T-helper 1 cell (primary cell): ENCODE results near the gene ATP5MK.
A peak's percentile ranks its signal among the peaks of the same experiment; 100 is the strongest.
"Not testable (repeated sequence)": the region's sequence is repeated elsewhere in the genome, so short reads cannot be mapped to it uniquely, and the experiment has no call there.

Experiments
- DNase-seq, 5 donors: peaks; one replicate each; pipeline ENCODE4 v3.0.0-alpha.2; 2012 to 2020
- total RNA-seq, 4 donors: gene quantifications; one replicate each; lab custom pipeline; 2026; lab: John Stamatoyannopoulos, UW

ATP5MK gene, protein sequence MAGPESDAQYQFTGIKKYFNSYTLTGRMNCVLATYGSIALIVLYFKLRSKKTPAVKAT
- total RNA-seq = 21.1 to 25.2 (median 21.5) reads per million in 4 donors

DNA sequence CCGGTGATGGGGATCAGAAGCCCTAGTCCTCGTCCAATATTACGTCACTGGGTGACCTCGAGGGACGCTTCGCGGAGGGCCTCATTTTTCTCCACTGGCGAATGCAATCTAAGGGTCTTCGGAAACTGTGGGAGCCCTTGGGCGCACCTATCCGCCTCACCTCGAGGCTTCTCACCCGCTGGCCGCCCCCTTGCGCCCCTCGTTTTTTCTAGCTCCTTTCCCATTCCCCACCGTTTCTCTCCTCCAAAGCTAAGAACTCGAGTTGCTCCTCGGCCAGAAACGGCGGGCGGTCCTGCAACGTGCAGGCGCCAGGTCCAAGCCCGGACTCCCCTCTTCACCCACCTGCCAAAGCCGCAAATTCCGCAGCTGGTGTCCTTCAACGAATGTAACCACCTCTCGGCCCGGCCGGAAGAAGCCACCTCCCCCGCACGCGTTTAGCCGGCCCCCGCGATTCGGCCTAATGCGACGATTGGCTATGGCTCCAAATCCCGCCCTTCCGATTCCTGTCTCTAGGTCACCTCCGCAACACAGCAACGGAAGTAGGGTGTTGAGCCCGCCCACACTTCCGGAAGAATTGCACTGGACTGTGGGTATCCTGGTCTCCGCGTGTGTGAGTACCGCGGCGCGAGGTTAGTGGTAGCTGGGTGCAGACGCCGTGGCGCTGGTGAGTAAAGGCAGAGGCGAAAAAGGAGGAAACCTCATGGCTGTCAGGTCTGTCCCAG lies at the start of gene ATP5MK, which contains the start of gene PDCD11:
Gene ATP5MK, minus strand, starts transcription at position 409 of the 722 bp plus-strand sequence. CDS start 4,018 bp downstream, outside the sequence.
Gene PDCD11, plus strand, starts transcription at position 560 of the 722 bp plus-strand sequence. CDS start 1,801 bp downstream, outside the sequence.
- peak; percentile 88 to 97 (median 91) for DNase-seq

DNA sequence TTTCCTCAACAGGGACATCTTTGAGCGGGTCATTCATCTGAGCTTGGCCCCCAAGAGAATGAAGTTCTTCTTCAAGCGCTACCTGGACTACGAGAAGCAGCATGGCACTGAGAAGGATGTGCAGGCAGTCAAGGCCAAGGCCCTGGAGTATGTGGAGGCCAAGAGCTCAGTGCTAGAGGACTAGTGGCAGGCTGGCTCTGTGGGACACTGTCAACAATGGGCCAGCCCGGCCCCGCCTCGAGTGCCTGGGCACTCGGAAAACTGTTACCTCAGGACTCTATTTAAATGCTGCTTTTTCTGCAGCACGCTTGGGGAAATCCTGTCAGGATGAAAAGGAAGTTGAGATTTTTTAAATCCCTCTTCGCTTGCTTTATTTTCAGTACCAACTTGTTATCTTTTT lies 49.1 kb upstream of the ATP5MK start:
- no peak for DNase-seq

DNA sequence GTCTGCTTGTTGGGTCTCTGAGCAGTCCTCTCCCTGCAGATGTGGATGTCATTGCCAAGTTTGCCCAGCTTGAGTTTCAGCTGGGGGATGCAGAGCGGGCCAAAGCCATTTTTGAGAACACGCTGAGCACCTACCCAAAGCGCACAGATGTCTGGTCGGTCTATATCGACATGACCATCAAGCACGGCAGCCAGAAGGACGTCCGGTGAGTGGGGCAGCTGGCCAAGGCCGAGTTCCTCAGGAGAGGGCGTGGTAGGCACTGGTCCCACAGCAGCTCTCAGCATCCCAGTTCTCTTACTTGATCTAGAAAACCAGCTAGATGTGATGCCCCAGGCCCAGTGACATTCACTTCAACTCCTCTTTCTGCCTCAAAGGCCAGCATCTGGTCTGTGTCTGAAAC lies 48.2 kb upstream of the ATP5MK start:
- no peak for DNase-seq

DNA sequence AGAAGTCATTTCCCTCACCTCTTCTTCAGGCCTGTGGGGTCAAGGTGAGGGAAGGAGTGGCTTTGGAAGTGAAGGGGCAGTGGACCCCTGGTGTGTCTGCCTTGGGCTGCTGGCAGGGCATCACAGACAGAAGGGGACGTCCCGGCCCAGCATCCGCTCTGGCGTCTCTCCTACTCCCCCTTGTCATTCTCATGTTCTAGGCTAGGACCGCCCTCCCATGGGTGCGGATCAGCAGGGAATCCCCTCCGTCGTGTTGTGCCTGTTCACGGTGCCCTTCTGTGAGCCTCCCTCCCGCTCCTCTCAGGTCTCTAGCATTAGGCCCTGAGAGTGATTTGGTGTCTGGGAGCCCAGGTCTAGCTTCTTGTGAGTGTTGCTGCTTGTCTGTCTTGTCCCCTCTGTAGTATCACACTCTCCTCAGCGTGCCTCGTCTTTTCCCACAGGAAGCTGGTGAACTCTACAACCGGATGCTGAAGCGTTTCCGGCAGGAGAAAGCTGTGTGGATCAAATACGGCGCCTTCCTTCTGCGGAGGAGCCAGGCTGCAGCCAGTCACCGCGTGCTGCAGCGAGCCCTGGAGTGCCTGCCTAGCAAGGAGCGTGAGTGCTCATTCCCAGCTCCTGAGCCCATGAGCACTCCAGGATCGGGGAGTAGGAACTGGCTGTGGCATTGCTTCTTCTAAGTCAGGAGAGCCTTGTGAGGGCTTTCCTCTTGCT lies 47.4 kb upstream of the ATP5MK start:
- DNase-seq = no peak

DNA sequence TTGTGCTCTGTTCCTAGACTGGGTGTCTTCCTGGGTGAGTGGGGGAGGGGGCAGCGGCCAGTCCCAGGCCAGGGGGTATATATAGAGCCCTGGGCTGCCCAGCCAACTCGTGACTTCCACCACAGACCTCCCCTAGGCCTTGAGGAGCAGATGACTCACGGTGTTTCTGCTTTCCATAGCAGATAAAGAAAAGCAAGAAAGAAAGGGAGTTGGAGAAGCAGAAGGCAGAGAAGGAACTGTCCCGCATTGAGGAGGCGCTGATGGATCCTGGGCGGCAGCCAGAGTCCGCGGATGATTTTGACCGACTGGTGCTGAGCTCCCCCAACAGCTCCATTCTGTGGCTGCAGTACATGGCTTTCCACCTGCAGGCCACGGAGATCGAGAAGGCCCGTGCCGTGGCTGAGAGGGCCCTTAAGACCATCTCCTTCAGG lies 45.8 kb upstream of the ATP5MK start:
- DNase-seq = no peak

DNA sequence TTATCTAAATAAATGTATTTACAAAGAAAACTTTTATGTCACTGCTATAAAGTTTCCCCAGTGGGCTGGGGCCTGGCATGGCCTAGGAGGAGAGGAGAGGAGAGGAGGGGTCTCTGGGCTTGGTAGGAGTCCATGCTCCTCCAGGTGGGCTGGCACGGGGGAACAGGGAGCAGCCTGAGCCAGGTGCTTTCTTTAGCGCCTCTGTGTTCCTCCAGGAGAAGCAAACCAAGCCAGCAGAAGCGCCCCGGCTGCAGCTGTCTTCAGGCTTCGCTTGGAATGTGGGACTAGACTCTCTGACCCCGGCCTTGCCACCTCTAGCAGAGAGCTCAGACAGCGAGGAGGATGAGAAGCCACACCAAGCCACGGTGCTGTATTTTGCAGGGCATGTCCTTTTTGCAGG lies 45.3 kb upstream of the ATP5MK start:
- no peak for DNase-seq

DNA sequence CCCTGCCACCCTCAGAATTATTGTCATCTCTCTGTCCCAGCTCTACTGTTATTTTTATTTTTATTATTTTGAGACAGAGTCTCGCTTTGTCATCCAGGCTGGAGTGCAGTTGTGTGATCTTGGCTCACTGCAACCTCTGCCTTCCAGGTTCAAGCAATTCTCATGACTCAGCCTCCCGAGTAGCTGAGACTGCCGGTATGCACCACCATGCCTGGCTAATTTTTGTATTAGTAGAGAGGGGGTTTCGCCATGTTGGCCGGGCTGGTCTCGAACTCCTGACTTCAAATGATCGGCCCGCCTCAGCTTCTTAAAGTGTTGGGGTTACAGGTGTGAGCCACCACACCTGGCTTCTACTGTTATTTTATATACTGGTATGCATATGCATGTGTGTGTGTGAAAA lies 44.9 kb upstream of the ATP5MK start:
- DNase-seq = no peak

DNA sequence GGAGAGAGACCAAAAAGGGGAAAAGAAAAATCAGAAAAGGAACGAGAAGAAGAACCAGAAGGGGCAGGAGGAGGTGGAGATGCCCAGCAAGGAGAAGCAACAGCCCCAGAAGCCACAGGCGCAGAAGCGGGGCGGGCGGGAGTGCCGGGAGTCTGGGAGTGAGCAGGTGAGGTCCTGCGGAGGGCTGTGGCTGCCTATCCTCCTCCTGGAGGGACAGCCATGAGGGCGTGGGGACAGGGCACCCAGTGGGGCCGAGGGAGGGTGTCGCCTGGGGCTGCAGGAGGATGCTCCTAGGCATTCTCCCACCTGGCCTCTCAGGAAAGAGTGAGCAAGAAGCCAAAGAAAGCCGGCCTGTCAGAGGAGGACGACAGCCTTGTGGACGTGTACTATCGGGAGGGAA lies 44.1 kb upstream of the ATP5MK start:
- DNase-seq = no peak

DNA sequence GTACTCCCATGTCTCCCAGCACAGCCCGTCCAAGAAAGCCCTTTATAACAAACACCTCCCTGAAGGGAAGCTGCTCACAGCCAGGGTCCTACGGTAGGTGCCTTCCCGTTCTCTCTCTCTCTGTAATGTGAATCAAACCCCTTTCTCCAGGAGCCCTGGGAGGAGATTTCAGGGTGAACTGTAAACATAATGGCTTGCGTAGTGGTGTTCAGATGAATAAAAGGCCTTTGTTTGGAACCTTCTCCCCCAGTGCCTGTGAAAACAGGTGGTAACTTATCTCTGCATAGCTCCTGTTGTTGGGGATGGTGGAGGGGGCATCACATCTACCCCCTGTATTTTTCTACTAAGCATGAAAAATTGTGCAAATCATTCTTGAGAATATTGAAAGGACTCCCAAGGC lies 43.5 kb upstream of the ATP5MK start:
- no peak for DNase-seq

DNA sequence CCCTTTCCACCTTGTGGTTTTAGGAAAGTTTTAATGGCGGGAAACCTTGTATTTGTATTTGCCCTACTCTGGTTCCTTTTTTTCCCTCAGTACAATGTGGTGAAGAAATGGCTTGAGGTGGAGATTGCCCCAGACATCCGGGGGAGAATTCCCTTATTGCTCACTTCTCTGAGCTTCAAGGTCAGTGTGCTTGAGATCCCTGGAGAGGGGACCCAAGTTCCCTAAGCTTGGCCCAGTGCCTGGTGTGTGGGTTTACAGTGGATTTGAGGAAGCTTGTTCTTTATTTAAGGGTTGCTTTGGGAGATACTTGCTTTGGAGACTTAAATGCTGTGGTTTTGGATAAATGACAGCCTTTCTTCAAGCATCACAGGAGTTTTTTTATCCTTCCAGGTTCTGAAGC lies 37.6 kb upstream of the ATP5MK start:
- DNase-seq = no peak

DNA sequence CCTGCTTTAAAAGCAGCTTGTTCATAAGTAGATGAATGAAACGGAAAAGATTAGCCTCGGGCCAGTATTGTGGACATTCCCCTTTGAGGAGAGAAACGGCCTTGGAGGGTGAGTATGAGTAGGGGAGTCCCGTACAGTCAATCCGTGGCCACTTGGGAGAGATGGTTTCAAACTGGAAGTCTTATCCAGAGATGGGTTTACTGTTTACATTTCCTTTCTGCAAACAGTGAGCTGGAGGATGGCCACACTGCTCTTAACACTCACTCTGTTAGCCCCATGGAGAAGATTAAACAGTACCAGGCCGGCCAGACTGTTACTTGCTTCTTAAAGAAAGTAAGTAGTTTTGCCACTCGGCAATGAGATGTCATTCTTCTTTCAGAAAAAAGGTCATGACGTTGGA lies 35.6 kb upstream of the ATP5MK start:
- DNase-seq = no peak

DNA sequence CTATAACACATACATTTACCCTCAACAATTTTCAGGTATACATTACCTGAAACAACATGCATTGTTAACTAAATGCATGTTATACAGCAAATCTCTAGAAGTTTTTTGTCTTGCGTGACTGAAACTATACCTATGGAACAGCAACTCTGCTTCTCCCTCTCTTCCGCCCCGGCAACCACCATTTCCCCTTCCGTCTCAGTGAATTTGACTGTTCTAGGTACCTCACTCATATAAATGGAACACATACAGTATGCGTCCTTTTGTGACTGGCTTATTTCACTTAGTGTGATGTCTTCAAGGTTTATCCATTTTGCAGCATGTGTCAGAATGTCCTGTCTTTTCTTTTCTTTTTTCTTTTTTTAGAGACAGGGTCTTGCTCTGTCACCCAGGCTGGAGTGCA lies 33.4 kb upstream of the ATP5MK start:
- DNase-seq = peak in 1 of 5 donors; percentile 63

DNA sequence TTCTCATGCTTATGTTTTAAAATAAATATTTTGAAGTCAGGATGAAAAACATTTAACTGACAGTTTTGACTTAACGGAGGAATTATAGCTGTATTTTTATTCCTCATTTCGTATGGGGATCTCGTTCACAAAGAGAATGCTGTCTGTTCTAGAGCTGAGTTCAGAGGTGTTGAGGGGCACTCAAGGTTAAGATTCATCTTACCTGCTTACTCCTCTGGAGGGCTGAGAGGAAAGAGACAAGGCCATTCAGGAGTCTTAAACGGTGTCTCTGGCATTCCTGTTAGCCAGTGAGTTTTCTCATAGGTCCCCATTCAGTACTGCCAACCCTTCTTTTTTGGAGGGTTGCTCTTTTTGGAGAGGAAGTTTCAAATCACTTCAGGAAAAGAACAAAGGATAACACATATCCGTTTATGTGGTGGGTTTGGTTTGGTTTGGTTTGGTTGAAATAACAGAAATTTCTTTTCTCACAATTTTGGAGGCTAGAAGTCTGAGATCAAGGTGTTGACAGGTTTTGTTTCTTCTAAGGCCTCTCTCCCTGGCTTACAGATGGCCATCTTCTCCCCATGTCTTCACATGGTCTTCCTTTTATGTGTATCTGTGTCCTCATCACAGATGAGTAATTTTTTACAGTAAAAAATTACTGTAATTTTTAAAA lies 32.8 kb upstream of the ATP5MK start:
- peak in 1 of 5 donors; percentile 24 for DNase-seq

DNA sequence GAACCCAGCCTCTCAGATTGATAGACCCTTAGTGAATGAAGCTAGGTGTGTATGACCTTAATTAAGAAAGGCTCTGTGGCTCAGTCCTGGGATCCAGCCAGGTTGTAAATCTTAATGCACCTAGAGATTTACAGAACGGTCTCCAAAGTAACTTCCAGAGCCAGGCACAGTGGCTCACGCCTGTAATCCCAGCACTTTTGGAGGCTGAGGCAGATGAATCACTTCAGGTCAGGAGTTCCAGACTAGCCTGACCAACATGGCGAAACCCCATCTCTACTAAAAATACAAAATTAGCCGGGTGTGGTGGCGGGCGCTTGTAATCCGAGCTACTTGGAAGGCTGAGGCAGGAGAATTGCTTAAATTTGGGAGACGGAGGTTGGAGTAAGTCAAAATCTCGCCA lies 31.6 kb upstream of the ATP5MK start:
- no peak for DNase-seq

DNA sequence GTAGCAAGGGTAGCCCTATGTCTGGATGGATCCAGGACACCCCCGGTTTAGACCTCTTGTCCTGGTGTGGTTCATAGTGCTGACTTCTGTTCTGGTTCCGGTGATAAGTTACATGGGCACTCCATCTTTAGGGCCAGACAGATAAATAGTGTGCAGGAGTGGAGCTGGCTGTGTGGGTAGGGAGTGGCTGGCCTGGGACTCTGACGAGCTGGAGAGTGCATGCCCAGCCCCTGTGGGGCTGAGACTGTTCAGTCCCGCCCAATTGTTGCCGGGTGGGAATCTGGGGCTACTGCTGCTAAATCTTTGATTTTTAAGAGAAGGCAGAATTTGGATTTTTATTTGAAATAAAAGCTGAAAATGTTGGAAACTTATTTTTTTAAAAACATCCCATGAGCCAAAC lies 27.5 kb upstream of the ATP5MK start:
- no peak for DNase-seq

DNA sequence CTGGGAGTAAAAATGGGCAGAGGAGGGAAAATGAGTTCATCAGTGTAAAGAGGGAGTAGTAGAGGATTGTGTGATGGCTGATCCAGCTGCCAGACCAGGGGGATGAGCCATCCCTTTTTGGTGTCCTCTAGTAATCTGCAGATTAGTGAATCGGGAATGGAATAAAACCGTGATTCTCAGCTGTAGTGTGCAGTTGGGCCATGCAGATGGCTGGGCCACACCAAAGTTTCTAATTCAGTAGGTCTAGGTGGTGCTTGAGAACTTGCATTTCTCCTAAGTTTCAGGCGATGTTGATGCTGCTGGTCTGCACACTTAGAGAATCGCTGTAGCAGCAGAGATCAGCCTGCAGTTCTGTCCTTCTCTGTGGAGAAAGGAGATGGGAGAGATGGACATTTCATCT lies 22.8 kb upstream of the ATP5MK start:
- DNase-seq = no peak

DNA sequence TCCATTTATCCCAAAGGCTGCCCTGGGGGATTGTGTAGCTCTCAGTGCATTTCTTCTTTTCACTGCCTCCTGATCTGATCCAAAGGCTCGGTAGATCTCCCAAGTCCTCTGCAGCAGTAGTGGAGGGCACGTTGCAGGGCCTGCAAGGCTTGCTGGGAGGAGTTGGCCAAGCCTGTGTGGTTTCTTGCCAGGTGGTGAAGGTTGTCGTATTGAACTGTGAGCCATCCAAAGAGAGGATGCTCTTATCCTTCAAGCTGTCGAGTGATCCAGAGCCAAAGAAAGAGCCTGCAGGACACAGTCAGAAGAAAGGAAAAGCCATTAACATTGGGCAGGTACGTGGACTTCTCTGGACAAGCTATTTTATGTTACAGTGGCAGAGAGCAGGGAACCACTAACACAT lies 21.3 kb upstream of the ATP5MK start:
- DNase-seq = no peak

DNA sequence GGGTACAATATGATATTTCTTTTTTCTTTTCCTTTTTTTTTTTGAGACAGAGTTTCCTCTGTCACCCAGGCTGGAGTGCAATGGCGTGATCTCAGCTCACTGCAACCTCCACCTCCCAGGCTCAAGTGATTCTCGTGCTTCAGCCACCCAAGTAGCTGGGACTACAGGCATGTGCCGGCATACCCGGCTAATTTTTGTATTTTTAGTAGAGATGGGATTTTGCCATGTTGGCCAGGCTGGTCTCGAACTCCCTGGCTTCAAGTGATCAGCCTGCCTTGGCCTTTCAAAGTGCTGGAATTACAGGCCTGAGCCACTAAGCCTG lies 20.8 kb upstream of the ATP5MK start:
- not testable (repeated sequence) for DNase-seq

DNA sequence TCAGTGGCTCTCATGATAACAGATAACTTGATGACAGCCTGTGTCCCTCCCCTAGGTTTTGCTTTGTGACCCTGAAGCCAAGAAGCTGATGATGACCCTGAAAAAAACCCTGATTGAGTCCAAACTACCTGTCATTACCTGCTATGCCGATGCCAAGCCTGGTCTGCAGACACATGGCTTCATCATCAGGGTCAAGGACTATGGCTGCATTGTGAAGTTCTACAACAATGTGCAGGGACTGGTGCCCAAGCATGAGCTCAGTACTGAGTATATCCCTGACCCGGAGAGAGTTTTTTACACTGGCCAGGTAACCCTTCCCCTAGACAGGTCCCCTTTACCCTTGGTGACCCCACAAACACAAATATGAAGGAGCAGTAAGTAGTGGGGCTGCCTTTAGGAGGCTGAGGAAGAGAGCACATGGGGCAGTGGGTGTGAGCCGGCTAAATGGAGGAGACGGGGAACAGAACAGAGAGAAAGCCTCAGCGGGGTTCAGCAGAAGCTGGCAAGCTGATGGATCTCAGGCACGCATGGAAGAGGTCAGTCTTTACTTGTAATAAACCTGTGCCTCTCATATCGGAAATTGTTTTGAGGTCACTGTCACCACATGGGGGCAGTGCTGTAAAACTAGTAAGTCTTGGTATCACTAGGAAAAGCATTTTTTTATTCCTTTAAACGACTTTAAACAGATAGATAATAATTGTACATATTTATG lies 20.3 kb upstream of the ATP5MK start:
- DNase-seq = peak; percentile 19 to 66 (median 55)

DNA sequence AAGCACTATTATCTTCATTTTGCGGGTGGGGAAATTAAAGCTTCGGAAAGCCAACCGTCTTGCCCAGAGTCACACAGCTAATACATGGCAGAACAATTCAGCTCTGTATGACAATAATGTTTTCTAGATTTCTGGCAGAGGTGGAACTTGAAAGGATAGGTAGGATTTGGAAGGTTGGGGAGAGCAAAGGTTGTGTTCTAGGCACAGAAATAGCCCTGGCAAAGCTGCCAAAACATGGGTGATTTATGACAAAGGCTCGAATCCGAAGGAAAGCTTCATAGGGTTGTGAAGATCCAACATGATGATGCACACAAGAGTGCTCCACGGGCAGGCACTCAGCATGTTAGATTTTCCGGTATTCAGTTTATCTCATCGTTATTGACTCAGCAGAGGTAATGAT lies 19.3 kb upstream of the ATP5MK start:
- no peak for DNase-seq

DNA sequence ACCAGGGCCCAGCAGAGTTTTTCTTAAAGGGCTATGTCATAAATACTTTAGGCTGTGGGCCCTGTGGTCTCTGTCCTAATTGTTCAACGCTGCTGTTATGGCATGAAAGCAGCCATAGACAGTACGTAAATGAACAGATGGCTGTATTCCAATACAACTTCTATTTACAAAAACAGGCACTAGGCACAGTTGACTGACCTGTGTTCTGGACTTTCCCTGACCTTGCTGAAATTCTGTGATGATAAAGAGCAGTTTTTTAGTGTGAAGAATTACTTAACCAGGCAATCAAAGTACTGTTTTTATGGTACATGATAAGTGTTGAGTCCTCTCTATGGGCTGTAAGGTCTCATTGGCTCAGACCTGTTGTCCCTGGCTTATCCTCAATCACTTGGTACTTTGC lies 17.3 kb upstream of the ATP5MK start:
- no peak for DNase-seq

DNA sequence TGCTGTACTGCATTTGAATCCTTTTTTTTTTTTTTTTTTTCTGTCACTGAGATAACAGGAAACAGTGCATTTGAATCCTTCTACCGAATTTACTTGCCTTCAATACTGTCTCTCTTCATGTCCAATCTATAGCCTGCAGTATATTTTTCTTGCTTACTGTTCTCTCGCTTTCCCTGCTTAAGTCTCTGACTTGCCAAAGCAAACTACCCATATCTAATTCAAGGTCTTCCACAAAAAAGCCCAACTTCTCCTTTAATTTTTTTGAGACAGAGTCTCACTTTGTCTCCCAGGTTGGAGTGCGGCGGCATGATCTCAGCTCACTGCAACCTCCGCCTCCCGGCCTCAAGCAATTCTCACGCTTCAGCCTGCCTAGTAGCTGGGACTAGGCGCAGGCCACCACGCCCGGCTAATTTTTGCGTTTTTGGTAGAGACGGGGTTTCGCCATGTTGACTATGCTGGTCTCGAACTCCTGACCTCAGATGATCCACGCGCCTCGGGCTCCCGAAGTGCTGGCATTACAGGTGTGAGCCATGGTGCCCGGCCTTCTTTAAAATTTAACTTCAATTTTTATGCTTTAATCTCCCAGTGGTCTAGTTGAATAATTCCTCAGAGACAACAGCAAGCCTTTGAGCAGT lies 1.0 kb upstream of the ATP5MK start:
- DNase-seq = no peak

DNA sequence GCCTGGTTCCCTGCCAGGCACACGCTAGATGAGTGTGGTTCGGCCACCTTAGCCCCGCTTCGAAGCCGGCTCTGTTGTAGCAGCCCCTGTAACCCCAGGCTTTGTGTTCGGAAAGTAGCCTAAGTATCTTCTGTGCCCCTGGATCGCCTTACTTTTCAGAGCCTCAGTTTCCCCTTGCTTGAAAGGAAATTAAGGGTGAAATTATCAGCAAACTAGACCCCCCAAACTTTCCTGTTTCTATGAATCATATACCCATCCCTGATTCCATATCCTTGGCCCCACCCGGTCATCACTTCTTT lies 463 bp upstream of the ATP5MK start:
- DNase-seq = no peak
